Activated T-helper 1 cell treated with anti-CD3 and anti-CD28 coated beads, Interleukin-2, amount 50 U/mL, for 16 hours (primary cell): ENCODE results near the gene SPPL3.
"Not testable (repeated sequence)": the region's sequence is repeated elsewhere in the genome, so short reads cannot be mapped to it uniquely, and the experiment has no call there.

Source experiments
- DNase-seq, 2 donors: peaks; one replicate each; pipeline ENCODE4 v3.0.0-alpha.2; 2020; ENCODE audit warnings: low read depth in 1 of 2, low spot score in 1 of 2

The SPPL3 gene

DNA sequence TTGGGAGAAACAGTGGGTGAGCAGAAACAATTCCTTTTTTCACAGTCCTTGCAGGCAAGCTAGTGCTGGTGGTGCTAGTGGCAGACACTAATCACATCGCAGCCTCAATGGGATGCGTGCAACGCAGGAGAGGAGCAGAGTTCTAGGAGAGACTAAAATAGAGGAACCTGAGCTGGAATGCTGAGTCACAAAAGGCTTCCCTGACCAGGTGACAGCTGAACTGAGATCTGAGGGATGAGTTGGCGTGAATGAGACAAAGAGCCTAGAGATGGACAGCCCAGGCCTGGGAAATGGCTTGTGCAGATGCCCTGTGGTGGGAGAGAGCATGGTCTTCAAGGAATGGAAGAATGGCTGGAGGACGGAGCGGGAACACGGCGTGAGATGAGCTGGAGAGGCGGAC is 152.8 kb downstream of the SPPL3 start:
- no peak for DNase-seq

DNA sequence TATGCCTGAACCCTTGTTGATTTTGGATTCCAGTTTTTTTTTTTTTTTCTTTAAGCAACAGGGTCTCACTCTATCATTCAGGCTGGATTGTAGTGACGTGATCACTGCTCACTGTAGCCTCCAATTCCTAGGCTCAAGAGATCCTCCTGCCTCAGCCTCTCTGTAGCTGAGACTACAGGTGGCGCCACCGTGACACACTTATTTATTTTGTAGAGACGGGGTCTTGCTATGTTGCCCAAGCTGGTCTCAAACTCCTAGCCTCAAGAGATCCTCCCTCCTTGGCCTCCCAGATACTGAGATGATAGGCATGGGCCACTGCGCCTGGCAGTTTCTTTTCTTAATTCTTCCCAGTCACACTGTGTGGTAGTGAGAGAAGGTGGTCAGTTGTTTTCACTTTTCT is 153.4 kb downstream of the SPPL3 start:
- DNase-seq, result no peak

GRCh38 chr12:120749256-120749655 is 154.9 kb downstream of the SPPL3 start:
- no peak for DNase-seq

GRCh38 chr12:120748242-120748641 is 155.9 kb downstream of the SPPL3 start:
- no peak for DNase-seq

DNA sequence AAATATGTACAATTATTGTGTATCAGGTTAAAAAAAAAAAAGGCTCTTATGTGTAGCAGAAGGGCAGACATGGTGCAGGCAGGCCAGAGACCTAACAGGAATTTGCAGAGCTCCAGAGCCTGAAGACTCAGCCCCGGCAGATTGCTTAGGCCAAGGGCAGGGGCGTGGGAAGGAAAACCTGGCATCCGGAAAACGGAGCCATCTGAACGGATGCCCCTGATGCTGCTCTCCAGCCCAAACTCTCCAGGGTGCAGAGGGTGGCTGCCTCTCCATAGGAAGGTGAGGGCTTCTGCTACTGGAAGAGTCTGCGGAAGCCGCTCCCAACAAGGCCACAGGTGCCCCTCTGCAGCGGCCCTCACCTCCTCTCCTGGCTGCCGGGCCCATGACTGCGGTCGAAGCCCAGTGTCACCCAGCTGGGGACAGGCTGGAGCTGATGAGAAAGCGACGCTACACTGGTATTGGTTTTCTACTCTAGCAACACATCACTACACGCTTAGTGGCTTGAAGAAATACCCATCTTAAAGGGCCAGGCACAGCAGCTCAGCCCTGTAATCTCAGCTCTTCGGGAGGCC is 159.2 kb downstream of the SPPL3 start:
- no peak for DNase-seq

- DNase-seq, result no peak
Measured at GRCh38 chr12:120741476-120742421, 162.4 kb downstream of the SPPL3 start.

DNA sequence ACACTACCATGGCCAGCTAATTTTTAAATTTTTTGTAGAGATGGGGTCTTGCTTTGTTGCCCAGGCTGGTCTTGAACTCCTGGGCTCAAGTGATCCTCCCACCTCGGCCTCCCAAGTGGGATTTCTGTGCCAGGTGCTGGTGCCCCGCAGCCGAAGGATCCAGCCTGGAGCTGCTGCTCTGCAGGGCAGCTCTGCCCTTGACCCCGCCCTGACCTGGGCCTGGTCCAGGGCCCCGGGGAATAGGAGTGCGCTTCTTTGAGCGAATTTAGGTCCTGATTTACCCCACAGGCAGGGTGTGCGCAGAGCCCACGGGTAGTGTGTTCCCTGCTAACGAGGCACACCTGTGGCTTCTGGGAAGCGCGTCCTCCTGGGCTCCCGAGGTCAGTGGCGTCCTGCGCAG is 163.3 kb downstream of the SPPL3 start:
- no peak for DNase-seq

GRCh38 chr12:120739821-120740613 is 164.1 kb downstream of the SPPL3 start:
- no peak for DNase-seq

GRCh38 chr12:120739031-120739762 is 165.0 kb downstream of the SPPL3 start:
- DNase-seq, result no peak

GRCh38 chr12:120738252-120739030 is 165.7 kb downstream of the SPPL3 start:
- no peak for DNase-seq

DNA sequence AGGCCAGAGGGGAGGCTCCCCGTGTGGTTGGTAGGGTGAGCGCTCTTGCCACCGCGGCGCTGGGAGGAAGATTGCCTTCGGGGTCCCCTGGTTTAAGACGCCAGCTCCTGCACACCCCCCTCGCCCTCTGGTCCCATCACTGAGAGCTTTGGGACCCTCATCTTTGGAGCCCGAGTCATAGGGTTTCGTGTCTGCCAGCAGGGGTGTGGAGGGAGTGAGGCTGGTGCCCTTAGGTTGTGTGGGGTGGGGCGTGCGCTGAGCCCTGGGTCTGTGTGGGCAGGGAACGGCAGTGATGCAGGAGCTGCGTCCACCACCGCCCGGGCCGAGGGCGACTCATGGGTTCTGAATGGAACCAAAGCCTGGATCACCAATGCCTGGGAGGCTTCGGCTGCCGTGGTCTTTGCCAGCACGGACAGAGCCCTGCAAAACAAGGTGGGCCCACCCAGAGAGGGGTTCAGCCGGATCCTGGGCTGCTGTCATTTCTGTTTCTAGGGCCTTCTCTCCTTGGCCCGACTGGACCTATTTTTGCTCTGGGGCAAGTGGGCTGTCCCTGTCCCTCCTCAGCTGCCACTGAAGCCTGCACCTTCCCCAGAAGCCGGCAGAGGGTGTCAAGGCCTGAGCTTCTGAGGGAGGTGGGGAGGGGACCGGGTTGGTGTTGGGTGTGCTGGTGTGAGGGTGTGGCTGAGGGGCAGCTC is 166.5 kb downstream of the SPPL3 start:
- DNase-seq, result no peak

GRCh38 chr12:120736404-120737331 is 167.5 kb downstream of the SPPL3 start:
- DNase-seq, result no peak

GRCh38 chr12:120735181-120735580 is 169.0 kb downstream of the SPPL3 start:
- no peak for DNase-seq

DNA sequence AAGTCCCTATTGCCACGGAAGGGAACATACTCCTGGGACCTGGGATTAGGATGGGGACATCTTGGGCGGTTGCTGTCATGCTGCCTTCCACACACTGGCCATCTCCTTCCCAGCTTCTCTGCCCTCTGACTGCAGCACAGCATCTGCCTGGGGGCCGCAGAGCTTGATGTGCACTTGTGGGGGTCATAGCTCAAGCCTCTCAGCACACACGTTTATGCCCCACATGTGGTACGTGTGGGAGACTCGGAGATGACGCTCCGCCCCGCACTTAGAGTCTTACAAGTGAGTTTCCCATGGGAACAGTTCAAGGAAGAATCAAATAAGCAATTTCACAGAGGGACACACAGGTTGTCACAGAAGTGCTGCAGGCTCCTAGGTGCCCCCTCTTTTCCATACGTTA is 169.9 kb downstream of the SPPL3 start:
- DNase-seq, result no peak

DNA sequence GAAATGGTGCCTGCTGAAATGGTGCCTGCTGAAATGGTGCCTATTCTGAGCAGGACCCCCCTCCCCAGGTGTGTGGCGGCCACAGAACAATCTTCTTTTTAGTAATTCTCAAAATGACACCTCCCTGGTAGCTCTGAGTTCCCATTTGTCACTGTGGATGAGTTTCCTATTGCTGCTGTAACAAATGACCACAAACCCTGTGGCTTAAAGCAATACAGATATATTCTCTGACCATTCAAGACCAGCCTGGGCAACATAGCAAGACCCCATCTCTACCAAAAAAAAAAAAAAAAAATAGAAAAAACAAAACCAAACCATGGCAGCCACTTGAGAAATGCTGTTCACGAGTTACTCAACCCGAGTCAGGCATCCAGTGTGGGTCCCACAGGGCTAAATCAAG is 170.6 kb downstream of the SPPL3 start:
- no peak for DNase-seq

DNA sequence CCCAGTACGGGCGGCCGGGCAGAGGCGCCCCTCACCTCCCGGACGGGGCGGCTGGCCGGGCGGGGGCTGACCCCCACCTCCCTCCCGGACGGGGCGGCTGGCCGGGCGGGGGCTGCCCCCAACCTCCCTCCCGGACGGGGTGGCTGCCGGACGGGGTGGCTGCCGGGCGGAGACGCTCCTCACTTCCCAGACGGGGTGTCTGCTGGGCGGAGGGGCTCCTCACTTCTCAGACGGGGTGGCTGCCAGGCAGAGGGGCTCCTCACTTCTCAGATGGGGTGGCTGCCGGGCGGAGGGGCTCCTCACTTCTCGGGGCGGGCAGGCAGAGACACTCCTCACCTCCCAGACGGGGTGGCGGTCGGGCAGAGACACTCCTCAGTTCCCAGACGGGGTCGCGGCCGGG is 172.0 kb downstream of the SPPL3 start:
- not testable (repeated sequence) for DNase-seq

DNA sequence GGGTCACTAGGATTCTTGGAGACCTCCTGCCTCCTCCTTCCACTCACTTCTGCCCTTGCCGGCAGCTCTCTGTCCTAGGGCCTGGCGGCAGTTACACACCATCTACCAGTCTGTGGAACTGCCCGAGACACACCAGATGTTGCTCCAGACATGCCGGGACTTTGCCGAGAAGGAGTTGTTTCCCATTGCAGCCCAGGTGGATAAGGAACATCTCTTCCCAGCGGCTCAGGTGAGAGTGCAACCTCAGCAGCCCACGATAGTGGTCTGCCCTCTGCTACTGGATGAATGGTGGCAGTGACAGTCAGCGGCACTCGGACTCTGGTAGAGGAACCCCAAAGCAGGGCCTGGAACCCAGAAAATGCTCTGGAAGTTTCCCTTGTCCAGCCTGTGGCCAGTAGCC is 177.2 kb downstream of the SPPL3 start:
- no peak for DNase-seq

- no peak for DNase-seq
Measured at GRCh38 chr12:120726510-120726793, 177.7 kb downstream of the SPPL3 start.
